NCI-H345 treated with DMSO at 0.1 percent for 48 hours (cell line): ENCODE measurements around the gene ERC2.

Source experiments
- DNase-seq: peaks from one replicate; lab custom pipeline; 2025; ENCODE audit not compliant: unreplicated experiment; lab: John Stamatoyannopoulos, UW

Gene ERC2

GRCh38 chr3:56428667-56429066 is 39.6 kb downstream of the ERC2 start:
- no peak for DNase-seq

- no peak for DNase-seq
These were observed 43.4 kb downstream of the ERC2 start for GRCh38 chr3:56424885-56425284.

- no peak for DNase-seq
These were observed 43.9 kb downstream of the ERC2 start for GRCh38 chr3:56424336-56424735.

- DNase-seq, result no peak
These were observed 44.6 kb downstream of the ERC2 start for GRCh38 chr3:56423661-56424099.

GRCh38 chr3:56422316-56422715 is 46.0 kb downstream of the ERC2 start:
- no peak for DNase-seq

GRCh38 chr3:56421205-56421604 is 47.1 kb downstream of the ERC2 start:
- DNase-seq, result no peak

GRCh38 chr3:56415652-56416051 is 52.6 kb downstream of the ERC2 start:
- DNase-seq, result no peak

- DNase-seq, result no peak
These were observed 54.4 kb downstream of the ERC2 start for GRCh38 chr3:56413911-56414310.

- DNase-seq, result no peak
These were observed 57.1 kb downstream of the ERC2 start for GRCh38 chr3:56411166-56411565.

GRCh38 chr3:56410576-56410975 is 57.7 kb downstream of the ERC2 start:
- no peak for DNase-seq

- DNase-seq, result no peak
These were observed 58.5 kb downstream of the ERC2 start for GRCh38 chr3:56409790-56410189.

- no peak for DNase-seq
These were observed 59.5 kb downstream of the ERC2 start for GRCh38 chr3:56408761-56409196.

- DNase-seq, result no peak
These were observed 61.3 kb downstream of the ERC2 start for GRCh38 chr3:56406826-56407515.

- no peak for DNase-seq
These were observed 63.4 kb downstream of the ERC2 start for GRCh38 chr3:56404884-56405283.

- no peak for DNase-seq
These were observed 69.6 kb downstream of the ERC2 start for GRCh38 chr3:56398659-56399058.

GRCh38 chr3:56397798-56398197 is 70.5 kb downstream of the ERC2 start:
- DNase-seq, result no peak

- no peak for DNase-seq
These were observed 79.0 kb downstream of the ERC2 start for GRCh38 chr3:56389183-56389830.

- DNase-seq, result no peak
These were observed 85.2 kb downstream of the ERC2 start for GRCh38 chr3:56383092-56383491.

- DNase-seq, result no peak
These were observed 88.5 kb downstream of the ERC2 start for GRCh38 chr3:56379723-56380287.

- DNase-seq, result no peak
These were observed 92.6 kb downstream of the ERC2 start for GRCh38 chr3:56375654-56376053.

GRCh38 chr3:56373386-56373785 is 94.9 kb downstream of the ERC2 start:
- no peak for DNase-seq

GRCh38 chr3:56370991-56371775 is 97.1 kb downstream of the ERC2 start:
- no peak for DNase-seq
